Measurements from ENCODE around the gene DENND2A.
"Not testable (repeated sequence)": the region's sequence is repeated elsewhere in the genome, so short reads cannot be mapped to it uniquely, and the experiment has no call there.

Gene DENND2A

DNA sequence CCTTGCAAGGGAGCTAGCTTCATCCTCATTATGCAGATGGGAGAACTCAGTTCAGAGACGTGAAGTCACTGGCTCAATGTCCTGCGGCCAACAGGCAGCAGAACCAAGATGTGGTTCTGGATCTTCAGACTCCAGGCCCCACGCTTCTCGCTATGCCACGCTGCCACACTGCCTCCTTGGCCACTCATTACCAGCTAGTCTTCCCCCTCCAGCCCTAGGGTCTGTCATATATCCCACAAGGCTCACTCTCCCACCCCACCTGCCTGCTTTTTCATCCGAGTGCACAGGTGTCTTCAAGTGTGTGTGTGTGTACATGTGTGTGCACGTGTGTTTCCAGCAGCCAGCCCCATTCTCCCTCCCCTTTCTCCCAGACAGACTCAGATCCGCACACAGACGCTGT, 53.4 kb downstream of the DENND2A start:
- DNase-seq (ENCODE audit: low read depth) = no peak

DNA sequence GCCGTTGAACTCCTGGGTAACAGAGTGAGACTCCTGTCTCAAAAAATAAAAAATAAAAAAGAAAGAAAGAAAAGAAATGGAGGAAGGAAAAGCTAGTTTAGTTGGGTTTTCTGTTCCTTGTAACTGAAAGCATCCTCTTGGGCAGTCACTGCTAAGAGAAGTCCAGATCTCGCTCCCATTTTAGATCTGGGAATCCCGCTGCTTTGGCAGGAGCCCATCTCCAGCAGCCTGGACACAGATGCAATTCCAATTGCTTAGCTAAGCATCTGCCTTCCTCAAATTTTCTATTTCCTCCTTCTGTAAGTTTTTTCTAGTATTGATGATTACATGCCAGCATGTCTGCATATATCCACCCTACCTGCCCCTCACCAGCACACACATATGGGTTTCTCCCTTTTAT, 54.1 kb downstream of the DENND2A start:
- no peak for DNase-seq (ENCODE audit: low read depth)

DNA sequence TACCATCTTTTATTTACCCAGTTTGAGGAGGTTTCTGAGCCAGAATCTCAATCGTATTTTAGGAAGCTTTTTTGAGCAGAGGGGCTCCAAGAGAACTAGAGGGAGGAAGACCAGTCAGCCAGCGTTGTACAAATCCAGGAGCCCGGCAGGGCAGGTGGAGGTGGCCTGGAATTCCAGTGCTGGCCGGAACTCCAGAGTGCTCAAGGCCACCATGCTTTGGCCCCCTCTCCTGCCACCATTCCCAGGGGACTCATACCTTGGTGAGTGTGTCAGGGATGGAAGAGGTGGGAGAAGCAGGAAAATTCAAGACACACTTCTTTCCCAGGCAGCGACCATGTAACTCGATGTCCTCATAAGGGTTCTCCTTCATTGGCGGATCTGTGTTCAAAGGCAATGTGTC, 55.3 kb downstream of the DENND2A start:
- no peak for DNase-seq (ENCODE audit: low read depth)

DNA sequence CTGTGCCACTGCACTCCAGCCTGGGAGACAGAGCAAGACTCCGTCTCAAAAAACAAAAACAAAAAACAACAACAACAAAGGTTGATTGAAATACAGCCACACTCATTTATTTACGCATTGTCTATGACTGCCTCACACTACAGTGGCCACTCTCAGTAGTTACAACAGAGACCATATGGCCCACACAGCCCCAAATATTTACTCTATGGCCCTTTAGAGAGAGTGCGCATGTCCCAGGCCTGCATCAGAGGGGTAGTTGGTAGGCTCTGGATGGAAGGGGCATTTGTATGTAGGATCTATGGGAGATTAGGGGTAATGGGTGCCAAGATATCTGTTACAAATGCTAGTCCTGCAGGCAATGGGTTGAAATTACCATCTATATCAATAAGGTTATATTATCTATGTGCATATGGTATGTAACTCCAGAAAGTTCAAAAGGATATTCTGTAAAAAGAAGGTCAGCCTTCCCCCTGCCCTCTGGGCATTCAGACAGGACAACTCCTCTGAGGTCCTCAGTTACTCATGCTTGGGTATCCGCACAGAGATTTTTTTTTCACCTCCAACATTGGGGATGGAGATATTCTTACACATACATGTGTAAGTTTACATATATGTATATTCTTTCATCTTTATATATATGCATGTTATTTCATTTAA, 56.3 kb downstream of the DENND2A start:
- DNase-seq (ENCODE audit: low read depth) = no peak

DNA sequence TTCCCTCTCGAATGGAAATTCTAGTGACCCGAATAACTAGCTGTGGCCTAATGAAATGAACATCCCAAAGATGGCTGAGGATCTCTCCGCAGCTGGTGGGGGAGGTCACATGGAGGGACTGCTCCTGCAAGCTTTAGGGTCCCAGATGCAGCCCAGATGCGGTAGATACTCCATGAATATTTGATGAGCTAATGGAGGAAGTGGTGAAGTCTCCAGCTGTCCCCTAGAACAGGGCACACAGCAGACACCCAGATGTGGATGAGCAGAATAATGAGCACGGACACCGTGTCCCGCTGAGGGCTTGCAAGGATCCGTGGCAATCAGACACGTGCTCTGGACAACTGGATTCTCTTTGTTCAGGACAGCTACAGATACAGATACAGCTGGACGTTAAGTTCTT, 59.2 kb downstream of the DENND2A start:
- no peak for DNase-seq (ENCODE audit: low read depth)

DNA sequence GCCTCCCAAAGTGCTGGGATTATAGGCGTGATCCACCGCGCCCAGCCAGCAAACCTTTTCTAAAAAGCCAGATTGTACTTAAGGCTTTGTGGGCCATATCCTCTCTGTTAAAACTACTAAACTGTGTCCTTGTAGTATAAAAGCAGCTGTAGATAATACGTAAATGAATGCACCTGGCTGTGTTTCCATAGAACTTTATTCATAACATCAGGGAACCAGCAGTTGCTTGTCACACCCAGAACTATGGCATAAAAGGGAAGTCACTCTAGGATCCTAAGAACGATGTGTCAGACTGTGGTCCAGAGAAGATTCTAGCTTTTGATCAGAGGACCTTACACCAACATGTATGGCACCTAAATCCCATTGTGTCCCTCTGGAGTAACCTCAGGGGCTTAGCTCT, 63.0 kb downstream of the DENND2A start:
- DNase-seq (ENCODE audit: low read depth) = no peak

DNA sequence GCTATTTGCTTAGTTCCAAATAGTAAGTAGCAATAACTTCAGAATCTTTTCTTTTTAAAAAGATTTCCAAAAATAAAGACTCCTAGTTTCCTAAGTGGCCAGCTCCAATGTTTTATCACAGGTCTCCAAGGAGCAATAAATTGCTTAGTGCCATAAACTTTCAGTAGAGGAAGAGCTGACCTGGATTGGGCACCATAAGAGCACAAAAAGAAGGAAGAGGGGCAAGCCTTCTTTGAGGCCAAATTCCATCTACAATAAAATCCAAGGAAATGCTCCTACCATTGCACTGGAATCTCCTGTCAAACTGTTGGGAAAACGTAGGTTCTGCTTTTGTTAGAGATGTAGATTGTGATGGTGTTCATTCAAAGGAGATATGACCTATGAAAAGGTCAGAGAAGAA, 64.0 kb downstream of the DENND2A start:
- no peak for DNase-seq (ENCODE audit: low read depth)

DNA sequence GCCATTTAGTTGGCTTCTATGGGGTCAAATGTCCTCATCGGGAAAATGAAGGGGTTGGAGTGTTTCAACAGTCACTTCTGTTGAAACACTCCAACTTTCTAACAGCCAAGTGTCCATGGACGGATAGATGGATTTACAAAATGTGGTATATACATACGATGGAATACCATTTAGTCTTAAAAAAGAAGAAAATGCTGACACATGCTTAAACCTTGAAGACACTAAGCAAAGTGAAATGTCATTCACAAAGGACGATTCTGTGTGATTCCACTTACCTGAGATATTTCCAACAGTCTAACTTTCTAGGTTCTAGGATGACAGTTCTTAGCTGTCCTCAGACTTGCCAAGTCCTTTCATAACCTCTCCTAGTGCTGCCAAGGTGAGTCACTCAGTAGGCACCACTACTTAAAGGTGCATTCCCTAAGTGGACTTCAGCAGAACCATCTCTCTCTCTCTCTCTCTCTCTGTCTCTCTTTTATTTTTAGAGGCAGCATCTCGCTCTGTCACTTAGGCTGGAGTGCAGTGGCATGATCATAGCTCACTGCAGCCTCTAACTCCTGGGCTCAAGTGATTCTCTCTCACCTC, 69.0 kb downstream of the DENND2A start:
- no peak for DNase-seq (ENCODE audit: low read depth)

DNA sequence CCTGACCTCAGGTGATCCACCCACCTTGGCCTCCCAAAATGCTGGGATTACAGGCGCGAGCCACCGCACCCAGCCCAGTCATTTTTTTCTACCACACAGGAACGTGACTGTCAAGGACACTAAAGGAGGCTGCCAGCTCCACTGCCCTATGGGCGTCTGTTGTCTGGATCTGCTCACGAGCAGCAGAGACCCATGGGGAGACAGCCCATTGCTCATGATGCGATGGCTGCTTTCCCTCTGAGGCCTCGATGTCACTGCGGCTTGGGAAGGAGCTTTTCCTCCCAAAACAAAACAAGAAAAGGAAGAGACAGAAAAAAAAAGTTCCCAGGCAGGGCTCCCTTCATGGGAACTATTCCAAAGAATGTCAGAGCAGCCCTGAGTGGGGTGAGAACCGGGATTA, 70.5 kb downstream of the DENND2A start:
- no peak for DNase-seq (ENCODE audit: low read depth)

DNA sequence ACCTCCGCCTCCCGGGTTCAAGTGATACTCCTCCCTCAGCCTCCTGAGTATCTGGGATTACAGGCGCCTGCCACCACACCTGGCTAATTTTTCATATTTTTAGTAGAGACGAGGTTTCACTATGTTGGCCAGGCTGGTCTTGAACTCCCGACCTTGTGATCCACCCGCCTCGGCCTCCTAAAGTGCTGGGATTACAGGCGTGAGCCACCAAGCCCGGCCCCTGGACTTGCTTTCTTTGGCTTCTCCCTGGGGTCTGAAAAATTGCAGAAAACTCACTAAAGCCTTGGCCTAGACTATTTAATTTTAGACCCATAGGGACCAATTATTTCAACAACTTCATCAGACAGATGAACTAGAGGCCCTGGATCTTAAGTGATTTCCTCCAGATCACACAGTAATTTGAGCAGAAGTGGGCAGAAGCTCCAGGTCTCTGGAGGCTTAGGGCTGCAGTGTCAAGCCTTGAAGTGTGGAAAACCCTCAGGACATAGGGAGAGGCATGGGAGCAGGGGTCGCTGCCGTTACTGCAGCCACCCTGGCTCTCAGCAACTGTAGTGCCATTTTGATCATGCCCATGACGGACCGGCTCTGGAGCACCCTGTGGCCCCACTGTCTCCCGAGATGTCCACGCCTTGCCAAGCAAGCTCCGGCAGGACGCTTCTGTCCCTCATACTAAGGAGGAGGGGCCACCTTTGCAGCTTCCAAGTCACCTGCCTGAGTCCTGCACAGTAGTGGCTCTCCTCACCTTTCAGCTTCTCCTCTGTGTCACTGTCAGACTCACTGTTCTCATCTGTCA, 72.4 kb downstream of the DENND2A start:
- no peak for DNase-seq (ENCODE audit: low read depth)

DNA sequence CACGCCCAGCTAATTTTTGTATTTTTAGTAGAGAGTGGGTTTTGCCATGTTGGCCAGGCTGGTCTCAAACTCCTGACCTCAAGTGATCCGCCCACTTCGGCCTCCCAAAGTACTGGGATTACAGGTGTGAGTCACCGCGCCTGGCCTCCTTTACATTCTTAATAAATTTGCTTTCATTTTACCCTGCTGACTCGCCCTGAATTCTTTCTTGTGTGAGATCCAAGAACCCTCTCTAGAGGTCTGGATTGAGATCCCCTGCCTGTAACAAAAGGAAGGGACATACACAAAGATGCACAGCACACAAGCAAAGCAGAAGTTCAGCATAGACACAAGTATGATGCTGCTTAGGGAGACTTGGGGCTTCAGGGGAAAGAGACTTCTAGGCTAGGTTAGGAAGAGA, 74.4 kb downstream of the DENND2A start:
- DNase-seq (ENCODE audit: low read depth) = peak; percentile 60

DNA sequence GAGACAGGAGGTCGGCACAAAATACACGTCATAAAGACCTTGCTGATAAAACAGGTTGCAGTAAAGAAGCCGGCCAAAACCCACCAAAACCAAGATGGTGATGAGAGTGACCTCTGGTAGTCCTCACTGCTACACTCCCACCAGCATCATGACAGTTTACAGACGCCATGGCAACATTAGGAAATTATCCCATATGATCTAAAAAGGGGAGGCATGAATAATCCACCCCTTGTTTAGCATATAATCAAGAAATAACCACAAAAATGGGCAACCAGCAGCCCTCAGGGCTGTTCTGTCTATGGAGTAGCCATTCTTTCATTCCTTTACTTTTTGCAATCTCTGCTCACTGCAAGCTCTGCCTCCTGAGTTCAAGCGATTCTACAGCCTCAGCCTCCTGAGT, 74.9 kb downstream of the DENND2A start:
- DNase-seq (ENCODE audit: low read depth) = not testable (repeated sequence)

DNA sequence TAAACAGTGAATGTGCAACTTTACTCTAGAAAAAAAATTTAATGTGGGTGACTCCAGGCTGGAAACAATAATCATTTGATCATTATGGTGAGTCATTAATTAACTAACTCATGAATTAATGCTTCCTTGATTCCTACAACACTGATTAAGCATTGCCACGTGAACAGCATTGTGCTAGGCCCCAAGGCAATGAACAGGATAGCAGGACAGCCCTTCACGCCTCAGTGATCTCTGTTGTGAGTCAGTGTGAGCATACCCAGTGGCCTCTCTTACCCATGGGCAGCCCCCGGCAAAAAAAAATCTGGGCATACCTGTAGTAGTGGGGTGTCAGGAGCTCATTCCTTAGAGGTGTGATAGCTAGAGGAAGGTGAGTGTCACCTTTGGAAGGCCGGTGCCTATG, 76.0 kb downstream of the DENND2A start:
- DNase-seq (ENCODE audit: low read depth) = no peak

DNA sequence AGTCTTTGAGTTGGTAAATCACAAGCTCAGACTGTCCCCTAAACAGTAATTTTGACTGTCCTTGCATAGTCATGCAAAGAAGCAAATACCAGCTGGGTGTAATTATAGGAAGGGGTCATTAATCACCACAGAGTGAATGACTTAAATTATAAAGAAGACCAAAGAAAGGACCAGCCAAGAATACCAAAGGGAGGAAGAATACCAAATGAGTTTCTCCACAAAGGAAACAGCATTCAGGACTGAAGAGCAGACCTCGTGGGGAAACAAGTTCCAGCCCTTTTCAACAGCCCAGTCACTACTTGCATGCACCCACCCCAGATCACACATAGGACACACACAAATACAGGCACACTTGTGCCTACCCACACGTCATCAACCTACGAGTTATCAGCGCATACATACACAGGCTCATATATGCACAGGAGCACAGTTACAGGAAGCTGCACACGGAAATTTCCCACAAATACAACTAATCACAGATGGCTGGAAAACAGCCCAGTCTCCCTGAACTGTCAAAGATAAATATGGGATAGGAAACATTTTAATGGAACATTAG, 77.6 kb downstream of the DENND2A start:
- no peak for DNase-seq (ENCODE audit: low read depth)

DNA sequence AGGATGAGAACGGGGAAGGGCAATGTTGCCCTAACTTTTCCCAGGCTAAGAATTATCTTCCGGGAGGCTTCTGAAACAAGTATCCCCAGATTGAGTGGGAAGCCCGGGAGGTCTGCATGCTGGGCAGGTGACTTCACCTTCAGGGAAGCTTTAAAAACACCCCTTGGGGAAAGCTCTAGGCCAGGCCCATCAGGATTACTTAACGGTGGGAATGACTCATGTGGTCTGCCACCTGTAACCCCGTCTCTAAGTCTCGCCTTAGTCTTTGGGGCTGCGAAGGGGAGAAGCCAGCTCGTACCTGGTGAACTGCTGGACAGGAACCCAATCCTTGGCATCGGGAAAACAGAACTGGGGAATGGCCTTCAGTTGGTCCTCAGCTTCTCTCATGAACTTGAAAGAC, 81.2 kb downstream of the DENND2A start:
- no peak for DNase-seq (ENCODE audit: low read depth)

DNA sequence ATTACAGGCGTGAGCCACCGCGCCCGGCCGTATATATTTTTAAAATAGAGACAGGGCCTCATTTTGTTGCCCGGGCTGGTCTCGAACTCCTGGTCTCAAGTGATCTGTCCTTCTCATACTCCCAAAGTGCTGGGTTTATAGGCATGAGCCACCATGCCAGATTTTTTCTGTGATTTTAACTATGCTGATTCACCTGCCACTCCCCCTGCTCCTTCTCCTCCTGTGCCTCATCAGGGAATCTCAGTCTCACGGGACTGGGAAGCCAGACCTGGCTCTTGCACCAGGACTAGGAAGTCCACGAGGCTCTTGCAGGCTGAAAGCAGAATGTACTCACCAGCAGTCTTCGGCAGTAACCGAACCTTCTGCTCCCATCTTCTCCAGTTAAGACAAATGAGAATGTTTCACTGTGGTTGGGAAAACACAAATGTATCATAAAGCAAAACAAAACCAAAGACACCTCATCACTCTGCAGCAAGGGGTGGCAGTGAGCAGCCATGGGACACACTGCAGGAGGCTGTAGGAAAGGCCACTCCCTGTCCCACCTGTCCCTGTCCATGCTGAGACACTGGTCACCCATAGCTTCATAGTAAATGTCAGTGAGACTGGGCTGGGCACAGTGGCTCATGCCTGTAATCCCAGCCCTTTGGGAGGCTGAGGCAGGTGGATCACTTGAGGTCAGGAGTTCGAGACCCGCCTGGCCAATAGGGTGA, 82.6 kb downstream of the DENND2A start:
- DNase-seq (ENCODE audit: low read depth) = no peak

DNA sequence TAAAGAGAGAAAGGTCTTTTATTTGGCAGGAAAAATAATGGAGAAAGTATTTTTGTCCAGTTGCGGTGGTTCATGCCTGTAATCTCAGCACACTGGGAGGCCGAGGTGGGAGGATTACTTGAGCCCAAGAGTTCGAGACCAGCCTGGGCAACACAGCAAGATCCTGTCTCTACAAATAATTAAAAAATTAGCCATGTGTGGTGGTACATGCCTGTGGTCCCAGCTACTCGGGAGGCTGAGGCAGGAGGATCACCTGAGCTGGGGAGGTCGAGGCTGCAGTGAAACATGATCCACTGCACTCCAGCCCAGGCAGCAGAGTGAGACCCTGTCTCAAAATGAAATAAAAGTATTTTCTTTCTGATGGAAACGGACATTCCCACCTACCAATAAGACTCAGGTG, 83.5 kb downstream of the DENND2A start:
- no peak for DNase-seq (ENCODE audit: low read depth)

DNA sequence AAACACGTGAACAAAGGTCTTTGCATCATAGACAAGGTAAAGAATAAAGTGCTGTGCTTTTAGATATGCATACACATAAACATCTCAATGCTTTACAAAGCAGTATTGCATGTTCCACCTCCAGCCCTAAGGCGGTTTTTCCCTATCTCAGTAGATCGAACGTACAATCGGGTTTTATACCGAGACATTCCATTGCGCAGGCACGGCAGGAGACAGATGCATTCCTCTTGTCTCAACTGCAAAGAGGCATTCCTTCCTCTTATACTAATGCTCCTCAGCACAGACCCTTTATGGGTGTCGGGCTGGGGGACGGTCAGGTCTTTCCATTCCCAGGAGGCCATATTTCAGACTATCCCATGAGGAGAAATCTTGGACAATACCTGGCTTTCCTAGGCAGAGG, 87.4 kb downstream of the DENND2A start:
- DNase-seq (ENCODE audit: low read depth) = not testable (repeated sequence)

DNA sequence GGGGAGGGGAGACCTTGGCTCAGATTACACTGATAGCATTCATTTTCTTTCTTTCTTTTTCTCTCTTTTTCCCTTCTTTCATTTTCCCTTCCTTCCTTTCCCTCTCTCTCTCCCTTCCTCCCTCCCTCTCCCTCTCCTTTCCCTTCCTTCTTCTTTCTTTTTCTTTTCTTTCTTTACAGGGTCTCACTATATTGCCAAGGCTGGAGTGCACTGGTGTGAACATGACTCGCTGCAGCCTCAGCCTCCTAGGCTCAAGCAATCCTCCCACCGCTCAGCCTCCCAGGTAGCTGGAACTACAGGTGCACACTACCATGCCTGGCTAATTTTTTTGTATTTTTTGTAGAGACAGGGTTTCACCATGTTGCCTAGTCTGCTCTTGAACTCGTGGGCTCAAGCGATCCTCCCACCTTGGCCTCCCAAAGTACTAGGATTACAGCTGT, 88.4 kb downstream of the DENND2A start:
- no peak for DNase-seq (ENCODE audit: low read depth)

DNA sequence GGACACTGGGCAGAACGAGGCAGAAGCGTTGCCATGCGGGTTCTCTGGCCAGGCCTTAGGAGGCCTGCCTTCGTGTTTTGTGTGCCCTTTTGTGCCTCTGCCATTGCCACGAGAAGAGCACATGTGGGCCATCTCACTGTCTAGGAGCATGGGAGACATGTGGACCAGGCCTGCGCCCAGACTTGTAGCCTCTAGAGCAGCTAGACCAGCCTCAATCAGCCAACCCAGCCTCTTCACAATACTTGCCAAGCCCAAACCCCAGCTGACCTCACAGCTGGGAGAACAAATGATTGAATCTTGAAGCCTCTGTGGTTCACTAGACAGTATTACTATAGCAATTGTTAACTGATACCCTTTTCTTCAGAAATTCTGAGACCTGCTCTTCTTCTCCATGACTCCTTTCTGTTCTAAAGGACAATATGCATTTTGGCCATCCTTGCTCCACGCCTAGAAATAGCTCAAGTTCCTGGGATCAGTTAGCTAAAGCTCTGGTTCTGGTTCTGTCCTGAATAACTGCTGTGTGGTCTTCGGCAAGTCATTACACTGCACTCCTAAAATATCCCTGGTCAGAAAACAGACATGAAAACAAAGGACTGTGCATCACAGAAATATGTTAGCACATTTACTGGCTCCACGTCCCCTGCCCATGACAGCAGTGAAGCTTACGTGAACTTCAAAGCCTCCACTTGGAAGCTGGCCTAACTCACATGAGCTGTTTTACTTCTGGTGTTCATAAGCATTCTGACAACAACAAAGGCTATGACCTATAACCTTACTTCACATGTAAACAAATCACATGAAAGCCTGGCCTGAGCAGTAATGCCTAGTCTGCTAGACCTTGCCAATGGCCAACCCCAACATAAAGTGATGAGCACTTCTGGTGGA, 89.0 kb downstream of the DENND2A start:
- no peak for DNase-seq (ENCODE audit: low read depth)

DNA sequence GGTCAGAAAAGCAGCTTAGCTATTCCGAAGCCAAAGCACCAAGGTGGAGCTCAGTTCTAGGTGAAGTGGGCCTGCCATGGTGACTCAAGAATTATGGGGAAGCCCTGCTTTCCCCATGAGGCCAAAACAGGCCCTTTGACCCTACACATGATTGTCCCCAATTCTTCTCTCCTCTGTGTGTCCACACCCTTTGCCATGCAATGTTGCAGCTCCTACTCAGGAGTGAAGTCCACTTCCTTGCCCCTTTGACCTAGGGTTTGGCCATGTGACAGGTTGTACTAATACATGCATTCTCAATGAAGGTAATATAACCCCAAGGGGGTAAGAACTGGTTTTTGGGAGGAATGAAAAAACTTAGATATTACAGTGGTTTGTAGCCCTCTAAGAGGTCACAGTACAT, 93.7 kb downstream of the DENND2A start:
- no peak for DNase-seq (ENCODE audit: low read depth)
